ENCODE data around the gene RNU6-9.
"Not testable (repeated sequence)": the region's sequence is repeated elsewhere in the genome, so short reads cannot be mapped to it uniquely, and the experiment has no call there.

Gene RNU6-9

DNA sequence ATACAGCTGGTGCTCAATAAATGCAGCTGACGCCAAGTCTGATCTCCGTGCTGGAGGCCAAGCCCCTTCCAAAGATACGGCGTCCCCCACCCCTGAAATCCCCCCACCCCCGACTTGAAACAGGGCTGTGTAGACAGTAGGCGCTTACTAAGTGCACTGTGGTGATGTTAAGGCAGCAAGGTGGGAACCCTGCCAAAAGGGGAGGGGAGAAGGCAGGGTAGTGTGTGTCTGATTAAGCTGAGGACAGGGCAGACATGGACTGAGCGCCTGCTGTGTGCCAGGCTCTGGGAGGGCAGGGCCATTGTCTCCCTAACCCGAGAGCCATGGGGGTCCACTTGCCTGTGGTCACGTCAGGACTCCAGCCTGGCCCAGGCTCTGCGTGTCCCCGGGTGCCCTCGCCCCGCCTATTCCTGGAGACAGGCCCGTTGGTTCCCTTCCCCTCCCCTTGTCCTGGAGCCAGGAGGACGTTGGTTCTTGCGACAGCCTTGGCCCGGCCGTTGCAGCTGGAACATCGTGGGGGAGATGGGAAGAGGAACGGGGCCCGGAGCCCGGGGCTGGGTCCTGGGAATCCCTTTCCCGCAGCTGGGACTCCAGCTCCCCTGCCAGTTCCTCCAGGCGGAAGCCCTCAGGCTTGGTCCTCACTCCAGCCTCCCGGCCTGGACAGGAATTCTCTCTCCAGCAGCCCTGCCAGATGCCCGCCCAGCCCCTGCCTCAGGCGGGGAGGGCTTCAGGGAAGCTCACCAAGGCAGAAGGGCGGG lies 42.9 kb upstream of the RNU6-9 start:
- peak overlapping the region; percentile 22 for H3K4me3 ChIP-seq (replicated peaks; ENCODE audit: low read depth, low read length)
- TF ChIP-seq, protein P1, sequence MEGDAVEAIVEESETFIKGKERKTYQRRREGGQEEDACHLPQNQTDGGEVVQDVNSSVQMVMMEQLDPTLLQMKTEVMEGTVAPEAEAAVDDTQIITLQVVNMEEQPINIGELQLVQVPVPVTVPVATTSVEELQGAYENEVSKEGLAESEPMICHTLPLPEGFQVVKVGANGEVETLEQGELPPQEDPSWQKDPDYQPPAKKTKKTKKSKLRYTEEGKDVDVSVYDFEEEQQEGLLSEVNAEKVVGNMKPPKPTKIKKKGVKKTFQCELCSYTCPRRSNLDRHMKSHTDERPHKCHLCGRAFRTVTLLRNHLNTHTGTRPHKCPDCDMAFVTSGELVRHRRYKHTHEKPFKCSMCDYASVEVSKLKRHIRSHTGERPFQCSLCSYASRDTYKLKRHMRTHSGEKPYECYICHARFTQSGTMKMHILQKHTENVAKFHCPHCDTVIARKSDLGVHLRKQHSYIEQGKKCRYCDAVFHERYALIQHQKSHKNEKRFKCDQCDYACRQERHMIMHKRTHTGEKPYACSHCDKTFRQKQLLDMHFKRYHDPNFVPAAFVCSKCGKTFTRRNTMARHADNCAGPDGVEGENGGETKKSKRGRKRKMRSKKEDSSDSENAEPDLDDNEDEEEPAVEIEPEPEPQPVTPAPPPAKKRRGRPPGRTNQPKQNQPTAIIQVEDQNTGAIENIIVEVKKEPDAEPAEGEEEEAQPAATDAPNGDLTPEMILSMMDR (IDR thresholded peaks at IDR 0.05; ENCODE audit: low read length, missing control alignments), result no peak
- peak; percentile 98 for DNase-seq (ENCODE audit: low read depth)

DNA sequence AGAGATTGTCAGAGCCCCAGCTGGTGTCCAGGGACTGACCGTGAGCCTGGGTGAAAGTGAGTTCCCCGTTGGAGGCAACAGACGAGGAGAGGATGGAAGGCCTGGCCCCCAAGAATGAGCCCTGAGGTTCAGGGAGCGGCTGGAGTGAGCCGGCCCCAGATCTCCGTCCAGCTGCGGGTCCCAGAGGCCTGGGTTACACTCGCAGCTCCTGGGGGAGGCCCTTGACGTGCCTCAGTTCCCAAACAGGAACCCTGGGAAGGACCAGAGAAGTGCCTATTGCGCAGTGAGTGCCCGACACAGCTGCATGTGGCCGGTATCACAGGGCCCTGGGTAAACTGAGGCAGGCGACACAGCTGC lies 42.3 kb upstream of the RNU6-9 start:
- H3K4me3 ChIP-seq (replicated peaks; ENCODE audit: low read depth, low read length), result peak overlapping the region; percentile 22
- TF ChIP-seq, protein P1 (IDR thresholded peaks at IDR 0.05; ENCODE audit: low read length, missing control alignments), result no peak
- DNase-seq (ENCODE audit: low read depth), result no peak

DNA sequence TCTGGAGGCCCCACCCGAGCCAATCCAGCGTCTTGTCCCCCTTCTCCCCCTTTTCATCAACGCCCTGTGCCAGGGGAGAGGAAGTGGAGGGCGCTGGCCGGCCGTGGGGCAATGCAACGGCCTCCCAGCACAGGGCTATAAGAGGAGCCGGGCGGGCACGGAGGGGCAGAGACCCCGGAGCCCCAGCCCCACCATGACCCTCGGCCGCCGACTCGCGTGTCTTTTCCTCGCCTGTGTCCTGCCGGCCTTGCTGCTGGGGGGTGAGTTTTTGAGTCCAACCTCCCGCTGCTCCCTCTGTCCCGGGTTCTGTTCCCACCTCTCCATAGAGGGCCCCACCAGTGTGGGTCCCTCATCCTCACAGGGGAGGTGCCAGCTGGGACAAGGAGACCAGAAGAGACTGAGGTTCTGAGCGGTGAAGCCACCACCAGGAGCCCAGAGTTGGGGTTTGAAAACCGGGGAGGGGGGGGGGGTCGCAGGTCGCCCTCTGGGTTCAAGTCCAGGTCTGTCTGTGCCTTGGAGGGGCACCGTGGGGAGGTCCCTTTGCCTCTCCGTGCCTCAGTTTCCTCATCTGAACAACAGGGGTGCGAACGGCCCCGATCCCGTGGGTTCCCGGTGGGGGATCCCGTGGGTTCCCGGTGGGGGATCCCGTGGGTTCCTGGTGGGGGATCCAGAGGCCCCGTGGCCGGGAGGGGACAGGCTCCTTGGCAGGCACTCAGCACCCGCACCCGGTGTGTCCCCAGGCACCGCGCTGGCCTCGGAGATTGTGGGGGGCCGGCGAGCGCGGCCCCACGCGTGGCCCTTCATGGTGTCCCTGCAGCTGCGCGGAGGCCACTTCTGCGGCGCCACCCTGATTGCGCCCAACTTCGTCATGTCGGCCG lies 40.9 kb upstream of the RNU6-9 start, which contains the start of gene ELANE:
ELANE (plus strand) TSS at position 168 of the 878 bp plus-strand sequence; CDS start at position 194, 26 bp downstream.
- TF ChIP-seq, protein P1 (IDR thresholded peaks at IDR 0.05; ENCODE audit: low read length, missing control alignments), result no peak
- H3K4me3 ChIP-seq (replicated peaks; ENCODE audit: low read depth, low read length), result no peak within 1 kb of the TSS
- no peak for DNase-seq (ENCODE audit: low read depth)

DNA sequence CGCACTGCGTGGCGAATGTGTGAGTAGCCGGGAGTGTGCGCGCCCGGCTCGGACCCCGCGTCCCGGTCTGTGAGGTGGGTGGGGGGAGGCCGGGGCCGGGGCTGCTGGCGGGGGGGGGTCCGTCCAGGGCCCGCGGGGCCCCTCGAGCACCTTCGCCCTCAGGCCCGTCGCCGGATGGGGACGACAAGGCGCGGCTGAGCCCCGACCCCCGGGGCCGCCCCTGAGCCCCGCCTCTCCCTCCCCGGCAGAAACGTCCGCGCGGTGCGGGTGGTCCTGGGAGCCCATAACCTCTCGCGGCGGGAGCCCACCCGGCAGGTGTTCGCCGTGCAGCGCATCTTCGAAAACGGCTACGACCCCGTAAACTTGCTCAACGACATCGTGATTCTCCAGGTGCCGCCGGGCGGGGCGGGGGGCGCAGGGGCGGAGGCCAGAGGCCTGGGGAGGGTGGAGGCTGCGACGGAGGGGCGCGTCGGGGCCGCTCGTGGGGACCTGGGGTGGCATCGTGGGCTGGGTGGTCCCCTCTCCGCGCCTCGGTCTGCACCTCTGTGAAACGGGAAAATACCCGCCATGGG lies 40.2 kb upstream of the RNU6-9 start:
- TF ChIP-seq, protein P1 (IDR thresholded peaks at IDR 0.05; ENCODE audit: low read length, missing control alignments), result no peak
- H3K4me3 ChIP-seq (replicated peaks; ENCODE audit: low read depth, low read length), result no peak overlapping the region
- DNase-seq (ENCODE audit: low read depth), result no peak

DNA sequence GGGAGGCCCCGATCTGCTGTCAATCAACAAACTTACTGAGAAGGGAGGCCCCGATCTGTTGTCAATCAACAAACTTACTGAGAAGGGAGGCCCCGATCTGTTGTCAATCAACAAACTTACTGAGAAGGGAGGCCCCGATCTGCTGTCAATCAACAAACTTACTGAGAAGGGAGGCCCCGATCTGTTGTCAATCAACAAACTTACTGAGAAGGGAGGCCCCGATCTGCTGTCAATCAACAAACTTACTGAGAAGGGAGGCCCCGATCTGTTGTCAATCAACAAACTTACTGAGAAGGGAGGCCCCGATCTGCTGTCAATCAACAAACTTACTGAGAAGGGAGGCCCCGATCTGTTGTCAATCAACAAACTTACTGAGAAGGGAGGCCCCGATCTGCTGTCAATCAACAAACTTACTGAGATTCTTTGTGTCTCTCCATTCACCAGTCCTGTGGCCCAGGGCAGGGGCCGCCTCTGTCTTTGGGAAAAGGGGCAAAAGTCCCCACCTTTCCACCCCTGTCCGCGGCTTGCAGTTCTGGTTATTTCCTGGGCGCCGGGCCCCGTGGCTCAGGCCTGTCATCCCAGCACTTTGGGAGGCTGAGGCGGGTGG lies 39.6 kb upstream of the RNU6-9 start:
- H3K4me3 ChIP-seq (replicated peaks; ENCODE audit: low read depth, low read length); DNase-seq (ENCODE audit: low read depth): not testable (repeated sequence)

DNA sequence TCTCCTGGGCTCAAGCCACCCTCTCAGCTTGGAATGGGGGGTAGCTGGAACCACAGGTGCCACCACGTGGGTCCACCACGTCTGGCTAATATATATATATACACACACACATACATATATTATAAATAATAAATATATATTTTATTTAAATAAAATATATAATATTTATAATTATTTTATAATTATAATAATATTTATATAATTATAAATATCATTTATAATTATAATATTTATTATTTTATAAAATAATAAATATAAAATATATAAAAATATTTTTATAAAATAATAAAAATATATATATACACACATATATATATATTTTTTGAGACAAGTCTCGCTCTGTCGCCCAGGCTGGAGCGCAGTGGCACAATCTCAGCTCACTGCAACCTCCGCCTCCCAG lies 38.7 kb upstream of the RNU6-9 start:
- DNase-seq (ENCODE audit: low read depth), result no peak
- H3K4me3 ChIP-seq (replicated peaks; ENCODE audit: low read depth, low read length), result no peak overlapping the region
- TF ChIP-seq, protein P1 (IDR thresholded peaks at IDR 0.05; ENCODE audit: low read length, missing control alignments), result no peak

DNA sequence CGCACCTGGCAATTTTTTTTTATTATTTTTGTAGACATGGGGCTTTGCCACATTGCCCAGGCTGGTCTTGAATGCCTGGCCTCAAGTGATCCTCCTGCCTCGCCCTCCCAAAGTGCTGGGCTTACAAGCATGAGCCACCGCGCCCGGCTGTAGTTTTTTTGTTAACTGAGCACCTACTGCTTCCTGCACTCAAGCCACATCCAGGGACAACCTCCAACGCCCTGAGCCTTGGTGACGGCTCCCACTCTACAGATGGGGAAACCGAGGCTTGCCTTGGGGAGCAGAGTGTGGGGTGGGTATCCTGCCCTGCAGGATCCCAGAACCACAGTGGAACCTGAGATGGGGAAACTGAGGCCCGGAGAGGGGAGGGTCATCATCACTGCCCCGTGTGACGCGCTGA lies 38.1 kb upstream of the RNU6-9 start:
- DNase-seq (ENCODE audit: low read depth), result no peak
- TF ChIP-seq, protein P1 (IDR thresholded peaks at IDR 0.05; ENCODE audit: low read length, missing control alignments), result no peak

More for the DNA sequence above, 38.1 kb upstream of the RNU6-9 start:
- no peak overlapping the region for H3K4me3 ChIP-seq (replicated peaks; ENCODE audit: low read depth, low read length)

Measured in fibroblast of pulmonary artery (primary cell).